Measurements from ENCODE around the gene FIP1L1.

GRCh38 chr4:53376900-53377299, 541 bp upstream of the FIP1L1 start:
- TF ChIP-seq CTCF (IDR thresholded peaks at IDR 0.05; ENCODE audit: low read depth, low read length): no peak
- no peak for TF ChIP-seq EZH2phosphoT487 (IDR thresholded peaks at IDR 0.05; ENCODE audit: low read depth)

All from OCI-LY3 (cell line).